GM12892 (cell line): ENCODE data around the gene CDH13.

Source experiments
- DNase-seq: peaks from one replicate; pipeline ENCODE4 v3.0.0; 2011; ENCODE audit not compliant: insufficient read length
- FAIRE-seq: peaks from 2 replicates; lab custom pipeline; 2011; peaks lifted over from hg19 to GRCh38; lab: Jason Lieb, UNC
- POLR2A ChIP-seq: IDR thresholded peaks from 2 replicates; pipeline ENCODE4 v1.6.1; 2011; ENCODE audit warnings: low read depth, low read length, control low read depth
- POLR2AphosphoS5 ChIP-seq: IDR thresholded peaks from 2 replicates; pipeline ENCODE4 v1.6.1; 2011; ENCODE audit warnings: low read depth, low read length, control low read depth
- TAF1 ChIP-seq: IDR thresholded peaks from 2 replicates; pipeline ENCODE4 v1.6.1; 2011; ENCODE audit warnings: low read depth, mild to moderate bottlenecking, control low read depth, low read length, borderline replicate concordance

Gene CDH13

GRCh38 chr16:83762141-83762991 lies 1135.6 kb downstream of the CDH13 start:
- TF ChIP-seq POLR2A (no peak), TAF1 (no peak), POLR2AphosphoS5 (no peak)
- FAIRE-seq (no peak), DNase-seq (no peak)

GRCh38 chr16:83762992-83763358 lies 1136.2 kb downstream of the CDH13 start:
- FAIRE-seq (no peak), DNase-seq (no peak)
- TF ChIP-seq POLR2AphosphoS5 (no peak), TAF1 (no peak), POLR2A (no peak)

GRCh38 chr16:83768986-83769385 lies 1142.2 kb downstream of the CDH13 start:
- TF ChIP-seq POLR2AphosphoS5 = no peak
- no peak for TF ChIP-seq TAF1
- no peak for TF ChIP-seq POLR2A
- FAIRE-seq (no peak), DNase-seq (no peak)

GRCh38 chr16:83769397-83770008 lies 1142.7 kb downstream of the CDH13 start:
- no peak for DNase-seq
- TF ChIP-seq POLR2AphosphoS5 = no peak
- no peak for TF ChIP-seq TAF1
- TF ChIP-seq POLR2A = no peak
- no peak for FAIRE-seq

- no peak for TF ChIP-seq TAF1
- TF ChIP-seq POLR2AphosphoS5 = no peak
- no peak for TF ChIP-seq POLR2A
- FAIRE-seq (no peak), DNase-seq (no peak)
These were observed 1144.7 kb downstream of the CDH13 start for GRCh38 chr16:83771306-83771942.

- DNase-seq (no peak), FAIRE-seq (no peak)
- TF ChIP-seq TAF1 (no peak), POLR2A (no peak), POLR2AphosphoS5 (no peak)
These were observed 1146.0 kb downstream of the CDH13 start for GRCh38 chr16:83772806-83773205.

GRCh38 chr16:83774066-83774465 lies 1147.3 kb downstream of the CDH13 start:
- FAIRE-seq = no peak
- DNase-seq = no peak
- no peak for TF ChIP-seq POLR2AphosphoS5
- TF ChIP-seq TAF1 = no peak
- no peak for TF ChIP-seq POLR2A

- no peak for TF ChIP-seq POLR2AphosphoS5
- DNase-seq = no peak
- FAIRE-seq = no peak
These were observed 1150.2 kb downstream of the CDH13 start for GRCh38 chr16:83776944-83777343.

GRCh38 chr16:83779886-83780285 lies 1153.1 kb downstream of the CDH13 start:
- no peak for TF ChIP-seq POLR2AphosphoS5
- no peak for TF ChIP-seq POLR2A
- TF ChIP-seq TAF1 = no peak
- FAIRE-seq = no peak
- DNase-seq = no peak

- FAIRE-seq = no peak
- DNase-seq = no peak
- TF ChIP-seq POLR2A (no peak), POLR2AphosphoS5 (no peak), TAF1 (no peak)
These were observed 1158.7 kb downstream of the CDH13 start for GRCh38 chr16:83785455-83785854.

- no peak for DNase-seq
- FAIRE-seq = no peak
- TF ChIP-seq POLR2AphosphoS5 (no peak), POLR2A (no peak), TAF1 (no peak)
These were observed 1163.1 kb downstream of the CDH13 start for GRCh38 chr16:83789642-83790401.
